GM08714 (cell line): ENCODE measurements around the gene PKNOX2.

Experiments used
- H3K4me3 ChIP-seq: fragments of 200-500 bp; sonication (Bioruptor generic); 2 replicates; pipeline ENCODE4 v1.5.1; 2014; ENCODE audit warnings: mild to moderate bottlenecking, low read length, inconsistent platforms
- ZNF274 ChIP-seq: IDR thresholded peaks from 2 replicates; pipeline ENCODE4 v1.6.1; 2012; ENCODE audit warnings: mild to moderate bottlenecking, low read depth, low read length

PKNOX2 gene

DNA sequence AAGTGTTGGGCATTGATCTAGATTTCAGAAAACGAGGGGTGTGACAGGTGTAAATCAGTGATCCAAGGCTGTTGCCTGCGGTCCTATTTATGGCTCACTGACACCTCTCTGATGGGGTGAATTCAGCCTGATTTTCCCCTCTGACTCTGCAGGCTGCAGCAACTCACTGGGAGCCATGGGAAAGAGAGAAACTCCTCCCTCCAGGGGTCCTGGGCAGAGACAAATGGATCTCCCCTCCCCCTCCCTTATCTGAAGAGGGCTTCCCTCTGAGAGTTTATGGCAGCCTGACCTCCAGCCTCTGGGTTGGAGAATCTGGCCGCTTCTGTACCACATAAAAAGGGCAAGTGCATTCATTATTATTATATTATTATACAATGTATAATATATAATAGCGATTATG is 1.8 kb upstream of the PKNOX2 start:
- no peak for TF ChIP-seq ZNF274
- no peak overlapping the region for H3K4me3 ChIP-seq

DNA sequence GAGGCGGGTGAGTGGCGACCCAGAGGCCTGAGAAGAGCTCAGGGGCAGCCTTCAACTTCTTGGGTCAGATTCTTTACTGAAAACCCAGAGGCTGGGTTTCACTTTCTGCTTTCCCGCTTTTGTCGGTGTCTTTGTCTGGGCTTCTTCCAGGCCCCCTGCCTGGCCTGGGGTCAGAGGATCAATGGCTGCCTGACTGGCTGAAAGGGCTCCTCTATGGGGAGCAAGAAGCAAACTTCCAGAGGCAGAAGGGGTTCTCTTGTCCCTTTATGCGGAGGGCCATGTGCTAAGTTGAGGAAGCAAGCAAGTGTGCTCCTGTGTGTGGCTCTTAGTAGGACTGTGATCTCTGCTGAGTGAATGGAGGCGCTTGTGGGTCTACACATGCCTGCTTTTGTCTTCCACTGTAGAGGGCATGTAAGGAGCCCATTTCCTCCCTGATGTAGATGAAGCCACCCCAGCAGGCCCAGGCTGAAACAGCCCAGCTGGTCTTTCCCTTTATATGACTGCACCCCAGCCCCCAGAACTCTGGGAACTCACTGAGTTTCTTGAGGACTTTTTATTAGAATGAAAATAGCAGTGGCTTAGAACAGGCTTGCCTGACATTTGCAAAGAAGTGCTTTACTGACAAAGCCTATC is 1.0 kb upstream of the PKNOX2 start:
- H3K4me3 ChIP-seq, result no peak overlapping the region

DNA sequence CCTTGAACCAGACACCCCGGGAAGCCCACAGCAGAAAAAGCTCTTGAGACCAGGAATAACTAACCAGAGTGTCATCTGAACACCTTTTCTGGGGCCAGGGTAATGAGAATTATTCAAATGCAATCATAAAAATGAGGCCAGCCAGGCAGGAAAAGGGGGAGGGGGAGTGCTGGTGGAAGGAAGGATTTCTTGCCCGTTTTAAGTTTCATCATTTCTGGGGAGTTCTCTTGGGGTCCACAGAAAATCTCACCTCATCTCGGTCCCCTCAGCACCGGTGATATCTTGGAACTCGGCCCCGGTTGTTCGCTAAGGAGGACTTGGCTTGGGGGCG is 495 bp upstream of the PKNOX2 start:
- no peak for TF ChIP-seq ZNF274
- H3K4me3 ChIP-seq, result no peak overlapping the region

More for the DNA sequence above, 1.0 kb upstream of the PKNOX2 start:
- no peak for TF ChIP-seq ZNF274

DNA sequence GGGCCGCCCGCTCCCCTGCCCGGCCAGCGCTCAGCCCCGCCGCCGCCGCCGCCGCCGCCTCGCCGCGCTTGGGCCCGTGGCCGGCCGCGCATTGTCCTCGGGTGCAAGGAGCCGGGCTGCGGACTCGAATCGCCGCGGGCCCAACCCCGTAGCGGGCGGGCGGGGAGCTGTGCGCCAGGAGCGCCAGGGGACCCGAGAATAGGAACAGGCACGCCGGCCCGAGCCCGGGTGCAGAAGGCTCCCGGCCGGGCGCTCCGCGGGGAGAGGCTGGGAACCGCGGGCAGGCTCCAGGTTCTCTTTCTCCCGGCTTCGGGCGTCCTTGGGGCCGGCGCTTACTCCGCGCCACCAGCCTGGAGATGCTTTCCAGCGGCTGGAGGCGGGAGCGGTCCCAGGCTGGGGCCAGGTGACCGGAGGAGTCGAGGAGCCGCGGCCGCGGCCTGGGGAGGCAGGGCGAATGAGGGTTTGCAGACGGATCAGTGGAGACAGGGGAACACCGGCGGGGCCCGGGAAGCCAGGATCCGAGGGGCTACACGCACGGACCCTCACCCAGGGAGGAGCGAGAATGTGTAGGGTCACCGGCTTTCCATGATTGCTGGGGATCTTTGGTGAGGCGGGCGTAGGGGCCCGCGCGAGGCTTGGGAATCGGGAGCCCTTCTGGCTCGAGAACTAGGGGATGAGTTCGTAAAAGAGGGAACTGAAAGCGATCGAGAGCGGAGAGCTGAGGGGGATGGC is 726 bp downstream of the PKNOX2 start:
- peak overlapping the region; percentile 4; the same call in 1 of the 2 replicates for H3K4me3 ChIP-seq
- TF ChIP-seq ZNF274, result no peak

DNA sequence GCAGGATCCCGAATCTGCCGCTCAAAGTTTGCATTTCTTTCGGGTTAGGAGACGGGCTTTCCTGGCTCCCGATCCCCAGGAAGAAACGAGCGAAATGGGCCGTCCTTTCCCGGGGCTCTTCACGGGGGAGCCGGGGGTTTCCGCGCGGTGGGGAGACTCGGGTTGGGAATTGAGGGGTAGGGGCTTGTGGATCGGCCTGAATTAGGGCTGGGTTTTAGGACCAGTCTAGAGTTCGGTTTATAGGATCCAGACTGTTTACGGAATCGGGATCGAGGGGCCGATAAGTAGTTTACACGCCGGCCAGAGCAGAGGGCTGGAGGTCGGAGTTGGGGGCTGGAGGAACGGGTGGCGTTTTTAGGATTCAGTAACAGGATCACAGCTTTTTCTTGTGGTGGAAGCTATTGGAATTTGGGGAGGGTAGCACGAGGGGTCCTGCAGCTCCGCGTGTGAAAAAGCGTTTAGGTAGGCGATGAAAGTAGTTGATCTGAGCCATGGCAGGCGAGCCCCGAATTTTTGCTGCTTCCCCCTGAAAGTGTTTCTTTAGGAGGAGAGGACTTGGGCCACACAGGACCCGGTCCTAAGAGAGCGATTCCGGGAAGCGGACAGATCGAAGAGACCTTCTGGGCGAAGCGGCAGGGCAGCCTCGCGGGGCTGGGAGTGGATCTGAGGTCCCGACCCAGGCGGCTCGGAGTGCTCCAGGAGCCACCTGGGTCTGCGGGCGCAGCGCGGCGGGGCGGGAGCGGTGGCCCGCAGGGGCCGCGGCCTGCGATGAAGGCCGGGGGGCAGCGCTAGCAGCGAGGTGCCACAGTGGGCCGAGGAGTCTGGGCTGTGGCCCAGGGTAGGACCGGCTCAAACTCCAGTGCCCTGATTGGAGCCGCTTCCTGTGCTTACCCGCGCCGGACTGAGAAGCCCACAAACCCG is 1.6 kb downstream of the PKNOX2 start:
- peak overlapping the region; percentile 4; the same call in 1 of the 2 replicates for H3K4me3 ChIP-seq
- TF ChIP-seq ZNF274, result no peak

DNA sequence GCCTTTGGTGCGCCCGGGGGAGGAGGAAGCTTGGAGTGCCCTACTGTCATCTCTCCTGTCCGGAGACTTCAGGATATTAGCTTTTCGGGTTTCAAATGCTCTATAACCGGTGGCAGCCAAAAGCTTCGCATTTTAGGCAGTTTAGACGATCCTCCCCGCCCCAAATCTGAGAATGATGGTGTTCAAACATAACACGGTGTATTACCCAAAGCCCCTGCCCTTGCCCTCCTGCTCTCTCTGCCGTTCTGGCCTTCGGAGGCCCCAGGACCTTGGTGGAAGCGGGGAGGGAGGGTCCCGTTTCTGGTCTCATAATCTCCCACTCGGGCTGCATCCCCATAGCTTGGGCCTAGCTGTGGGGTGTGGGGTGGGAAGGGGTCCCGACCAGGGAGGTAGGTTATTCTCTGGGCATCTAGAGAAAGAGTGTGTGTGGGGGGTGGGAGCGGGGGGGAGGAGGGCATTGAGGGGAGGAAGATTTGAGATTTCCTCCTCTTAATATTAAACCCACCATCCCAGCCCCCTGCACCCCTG is 2.3 kb downstream of the PKNOX2 start:
- H3K4me3 ChIP-seq, result no peak overlapping the region

DNA sequence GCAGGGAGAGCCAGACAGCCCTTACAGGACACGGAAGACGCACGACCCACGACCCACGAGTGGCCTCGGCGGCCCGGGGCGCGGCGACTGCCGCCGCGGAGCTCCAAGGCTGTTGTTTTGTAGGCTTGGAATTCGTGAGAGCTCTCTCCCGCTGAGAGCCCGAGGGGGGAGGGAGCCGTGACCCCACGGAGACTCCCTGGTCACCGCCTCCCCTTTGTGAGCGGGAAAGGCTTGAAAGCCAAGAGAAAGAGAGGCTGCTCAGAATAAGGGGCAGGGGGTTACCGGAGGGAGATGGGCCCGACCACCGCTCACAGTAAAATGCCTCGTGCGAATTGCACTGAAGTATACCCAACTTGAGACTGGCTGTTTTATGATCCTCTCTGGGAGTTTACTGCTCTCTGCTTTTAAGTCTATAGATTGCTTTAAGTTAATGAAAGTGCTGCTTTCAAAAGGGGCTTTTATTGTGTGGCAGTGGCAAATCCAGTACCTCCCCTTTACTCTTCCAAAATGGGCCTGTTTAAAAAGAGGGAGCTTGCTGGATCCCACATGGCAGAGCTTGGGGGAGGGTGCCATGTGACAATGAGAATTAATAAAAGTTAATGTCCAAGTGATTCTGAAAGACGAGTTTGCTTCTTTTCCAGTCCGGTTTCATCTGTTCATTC is 2.9 kb downstream of the PKNOX2 start:
- H3K4me3 ChIP-seq, result no peak overlapping the region
- TF ChIP-seq ZNF274, result no peak

More for the DNA sequence above, 2.3 kb downstream of the PKNOX2 start:
- no peak for TF ChIP-seq ZNF274

DNA sequence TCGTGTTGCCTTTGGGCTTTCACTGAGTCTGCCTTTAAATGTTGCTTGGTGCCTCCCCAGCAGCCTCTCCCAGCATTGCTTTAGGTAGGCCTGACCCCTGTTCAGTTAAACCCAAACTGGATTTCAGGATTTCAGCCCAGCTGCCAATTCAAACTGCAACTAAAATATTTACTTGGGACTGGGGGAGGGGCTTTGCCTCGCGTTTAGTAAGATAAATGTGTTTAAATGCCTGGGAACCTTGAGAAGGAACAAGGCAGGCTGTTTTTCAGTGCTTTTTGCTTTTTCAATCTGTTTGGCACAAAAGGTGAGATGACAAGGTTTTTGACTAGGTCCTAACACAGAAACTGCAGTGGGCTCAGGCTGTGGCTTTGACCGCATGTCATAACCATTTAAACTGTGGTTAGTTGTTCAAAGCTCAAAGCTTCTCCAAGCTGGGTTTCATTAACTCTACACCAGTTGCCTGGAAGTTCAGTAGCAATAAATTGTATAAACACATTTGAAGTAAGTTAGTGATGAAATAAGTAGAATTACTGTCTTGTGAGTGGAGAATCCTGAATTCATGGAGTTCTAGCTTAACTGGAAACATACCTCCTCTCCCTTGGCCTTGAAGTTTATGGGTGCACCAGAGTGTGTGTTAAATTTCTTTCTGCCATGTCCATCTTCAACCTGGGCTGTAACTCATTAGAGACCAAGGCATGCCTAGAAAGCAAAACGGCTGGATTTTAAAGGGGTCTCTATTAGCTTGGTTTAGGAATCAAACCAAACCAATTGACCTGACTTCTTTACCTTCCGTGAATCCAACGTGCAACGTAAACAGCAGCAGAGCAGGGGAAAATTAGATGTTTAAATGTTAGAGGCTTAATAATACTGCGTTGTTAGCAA is 3.6 kb downstream of the PKNOX2 start:
- no peak overlapping the region for H3K4me3 ChIP-seq
- no peak for TF ChIP-seq ZNF274

DNA sequence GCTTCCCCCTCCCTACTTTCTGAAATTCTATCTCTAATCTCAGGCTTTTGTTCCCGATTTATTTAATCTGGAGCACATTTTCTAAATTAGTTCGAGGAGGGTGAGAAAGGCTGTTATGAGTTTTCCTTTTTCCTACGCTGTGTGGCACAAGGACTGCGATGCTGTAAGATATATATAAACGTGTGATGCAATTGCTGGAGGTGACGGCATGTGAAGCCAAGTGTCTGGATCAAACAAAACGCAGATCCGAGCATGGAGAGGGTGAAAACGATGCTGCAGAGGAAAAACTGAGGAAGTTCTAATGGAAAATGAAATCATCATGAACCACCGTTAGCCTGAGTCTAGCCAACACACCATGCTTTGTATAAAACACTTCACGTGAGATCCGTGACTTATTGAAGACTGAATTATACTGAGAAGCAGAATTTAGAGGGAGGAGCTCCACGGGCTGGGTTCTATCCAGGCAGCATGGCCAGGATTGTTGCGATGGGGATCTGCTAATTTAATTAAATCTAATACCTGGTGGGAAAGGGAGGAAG is 4.4 kb downstream of the PKNOX2 start:
- no peak for TF ChIP-seq ZNF274

DNA sequence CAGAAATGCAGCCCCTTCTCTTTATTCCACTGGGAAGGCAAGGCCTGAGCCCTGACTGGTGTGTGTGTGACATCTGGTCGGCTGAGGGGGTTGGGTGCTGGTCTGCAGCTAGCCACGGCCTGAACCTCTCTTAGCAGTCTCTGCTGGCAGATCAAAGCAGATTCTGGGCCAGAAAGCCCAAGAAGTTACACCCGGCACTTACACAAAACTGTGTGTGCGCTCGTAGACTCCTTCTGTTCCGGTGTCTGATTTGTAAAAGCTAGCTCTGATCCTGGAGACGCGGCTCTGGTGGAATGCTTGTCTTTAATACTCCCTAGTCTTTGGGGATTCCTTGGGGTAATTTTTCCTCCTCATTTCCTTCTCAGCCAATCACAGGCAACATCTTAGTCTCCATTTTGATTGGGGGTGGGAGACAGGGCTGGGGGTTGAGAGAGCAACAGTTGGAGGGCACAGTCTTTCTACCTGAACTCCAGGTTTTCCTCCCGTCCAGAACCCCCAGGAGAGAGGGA is 5.5 kb downstream of the PKNOX2 start:
- no peak overlapping the region for H3K4me3 ChIP-seq
- TF ChIP-seq ZNF274, result no peak

More for the DNA sequence above, 4.4 kb downstream of the PKNOX2 start:
- H3K4me3 ChIP-seq, result no peak overlapping the region

DNA sequence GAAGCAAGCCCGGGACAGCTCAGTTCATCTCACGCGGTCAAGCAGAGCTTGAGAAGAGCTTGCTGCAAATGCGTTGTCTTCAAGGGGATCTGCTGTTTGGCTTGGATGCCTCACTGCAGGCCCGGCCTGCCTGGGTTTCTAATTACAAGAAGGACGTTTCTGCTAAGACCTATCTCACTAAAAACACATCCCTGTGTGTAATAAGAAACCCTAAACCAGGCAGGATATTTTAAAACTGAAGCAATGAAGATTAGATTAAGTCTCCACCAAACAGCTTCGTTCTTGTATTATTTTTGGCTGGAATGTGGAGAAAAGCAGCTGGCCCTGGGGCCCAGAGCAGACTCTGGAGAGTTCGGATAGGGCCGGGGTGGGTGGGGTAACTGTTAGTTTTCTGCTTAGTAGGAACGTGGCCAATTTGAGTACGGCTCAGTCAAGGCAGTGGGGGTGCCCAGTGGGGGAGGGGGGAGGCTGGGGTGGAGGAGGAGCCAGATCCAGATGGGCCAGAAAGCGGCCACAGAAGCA is 6.0 kb downstream of the PKNOX2 start:
- no peak for TF ChIP-seq ZNF274
- no peak overlapping the region for H3K4me3 ChIP-seq

DNA sequence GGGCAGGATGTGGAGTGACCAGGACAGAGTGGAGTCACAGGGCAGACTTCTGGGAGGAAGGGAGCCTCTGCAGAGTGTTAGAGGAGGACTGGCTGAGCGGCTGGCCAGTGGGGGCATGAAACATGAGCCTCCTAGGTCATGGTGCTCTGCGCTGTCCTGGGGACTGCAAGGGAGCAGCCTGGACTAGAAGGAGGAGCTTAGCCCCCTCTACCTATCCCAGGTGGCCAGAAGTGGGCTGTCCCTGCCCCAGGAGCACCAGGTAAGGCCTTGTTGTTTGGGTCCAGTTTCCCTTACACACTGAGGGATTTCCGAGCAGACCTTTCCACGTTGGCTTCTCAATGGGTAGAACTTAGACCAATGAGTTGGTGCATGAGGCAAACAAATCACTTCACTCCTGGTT is 7.4 kb downstream of the PKNOX2 start:
- no peak overlapping the region for H3K4me3 ChIP-seq
- no peak for TF ChIP-seq ZNF274
